ENCODE measurements around the gene TOGARAM2. TPM values are rescaled to one million over a fixed set of nuclear protein-coding genes. Genes with fewer than 3 reads are reported as not detected.

TOGARAM2 gene
- total and polyA plus RNA-seq, 2 of the 13 experiments (the other 11 are each of a cell fraction or from before 2014, with no cell fraction given) = under 0.01 to 0.05 TPM

DNA sequence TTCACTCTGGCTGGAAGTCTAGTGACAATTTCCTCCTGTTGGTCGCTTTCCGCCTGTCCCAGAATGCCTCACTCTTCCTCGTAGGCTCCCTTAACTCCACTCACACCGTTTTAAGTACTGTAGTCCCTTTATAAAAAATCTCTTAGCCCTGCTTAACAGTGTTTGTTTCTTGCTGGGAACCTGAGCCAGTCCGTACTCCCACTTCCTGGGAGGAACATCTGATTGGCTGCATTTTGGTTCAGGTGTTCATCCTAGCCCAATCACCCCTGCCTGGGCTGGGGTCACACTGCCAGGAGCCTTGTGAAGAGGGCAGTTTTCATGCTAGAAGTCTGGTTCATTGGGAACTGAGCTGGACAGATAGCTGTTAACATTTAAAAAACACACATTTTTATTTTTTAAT lies 25.6 kb upstream of the TOGARAM2 start:
- no peaks in the 10 kb centered on the region for H3K79me2 ChIP-seq (ENCODE audit: insufficient read depth, low read length)
- POLR2A ChIA-PET = no interaction called here
- DNase-seq (ENCODE audit: low spot score) = no peak
- no peak for FAIRE-seq
- no peaks in the 10 kb centered on the region for H3K36me3 ChIP-seq (replicated peaks in 1 of 2; ENCODE audit: control insufficient read depth in 1 of 2, insufficient read depth in 2 of 2, low read length in 2 of 2)
- H4K20me1 ChIP-seq (ENCODE audit: insufficient read depth, low read length) = no peaks in the 10 kb centered on the region
- peaks cover 0 to 6% of the 10 kb centered on the region in 2 experiments; a peak in 2 of 5 replicates for H3K27me3 ChIP-seq (ENCODE audit: control insufficient read depth in 1 of 2, insufficient read depth in 2 of 2, low read length in 2 of 2)
- WGBS (ENCODE audit: low lambda C conversion rate) = 16% methylated on average over 5 of the region's 5 CpGs
- H3K4me2 ChIP-seq (ENCODE audit: low read depth, low read length) = peak overlapping the region; percentile 65
- peak overlapping the region in 1 of 3 experiments; percentile 19; a peak in 2 of 6 replicates for H3K4me3 ChIP-seq (replicated peaks in 1 of 3; ENCODE audit: insufficient read depth in 1 of 3, low read depth in 2 of 3, low read length in 3 of 3)
- H3K9ac ChIP-seq (ENCODE audit: insufficient read depth, low read depth, low read length) = no peak overlapping the region
- ATAC-seq = no peak; the same call in 2 of the 3 replicates
- H2AFZ ChIP-seq (ENCODE audit: low read length) = peak overlapping the region; percentile 37
- in situ Hi-C loops (cut with HindIII; ENCODE audit: extremely low pct_ligation_motif_present, low pct_unique_long_range_greater_than_20kb) (loop anchor here (5.0 to 25.0 kb wide), 2 partner anchors 237 to 1107 kb away; no protein-coding TSS in a partner anchor), intact Hi-C loops (cut with micrococcal nuclease; ENCODE audit: unreplicated experiment) (loop anchor here (5.0 to 10.0 kb wide), 2 partner anchors 152 to 889 kb away; no protein-coding TSS in a partner anchor)
- H3K27ac ChIP-seq (ENCODE audit: extremely low read length, insufficient read depth, low read length) = no peak overlapping the region
- BruUV-seq (replicated peaks) = no TSS peak
- TF ChIP-seq NFYB (CRISPR knock-in tag; IDR thresholded peaks at IDR 0.05) (peak; percentile 38), KDM6A (CRISPR knock-in tag; IDR thresholded peaks at IDR 0.05; ENCODE audit: low read depth) (no peak), PTBP1 (IDR thresholded peaks at IDR 0.05; ENCODE audit: low read depth, low read length, poor library complexity, severe bottlenecking) (no peak), NFYC (CRISPR knock-in tag; IDR thresholded peaks at IDR 0.05) (peak; percentile 43; the same call in 1 of the 2 replicates), ZNF335 (CRISPR knock-in tag; IDR thresholded peaks at IDR 0.05) (no peak), BHLHE40 (IDR thresholded peaks at IDR 0.05; ENCODE audit: low read length) (no peak), ADNP (CRISPR knock-in tag; IDR thresholded peaks at IDR 0.05) (no peak), FIP1L1 (IDR thresholded peaks at IDR 0.05; ENCODE audit: borderline replicate concordance, insufficient read depth, low read depth, low read length) (no peak), GABPA (IDR thresholded peaks at IDR 0.05; ENCODE audit: low read depth, low read length) (no peak), GABPA (CRISPR knock-in tag; IDR thresholded peaks at IDR 0.05; ENCODE audit: low read depth) (no peak), NKX3-1 (CRISPR knock-in tag; IDR thresholded peaks at IDR 0.05) (no peak)
- TF ChIP-seq, protein P1, sequence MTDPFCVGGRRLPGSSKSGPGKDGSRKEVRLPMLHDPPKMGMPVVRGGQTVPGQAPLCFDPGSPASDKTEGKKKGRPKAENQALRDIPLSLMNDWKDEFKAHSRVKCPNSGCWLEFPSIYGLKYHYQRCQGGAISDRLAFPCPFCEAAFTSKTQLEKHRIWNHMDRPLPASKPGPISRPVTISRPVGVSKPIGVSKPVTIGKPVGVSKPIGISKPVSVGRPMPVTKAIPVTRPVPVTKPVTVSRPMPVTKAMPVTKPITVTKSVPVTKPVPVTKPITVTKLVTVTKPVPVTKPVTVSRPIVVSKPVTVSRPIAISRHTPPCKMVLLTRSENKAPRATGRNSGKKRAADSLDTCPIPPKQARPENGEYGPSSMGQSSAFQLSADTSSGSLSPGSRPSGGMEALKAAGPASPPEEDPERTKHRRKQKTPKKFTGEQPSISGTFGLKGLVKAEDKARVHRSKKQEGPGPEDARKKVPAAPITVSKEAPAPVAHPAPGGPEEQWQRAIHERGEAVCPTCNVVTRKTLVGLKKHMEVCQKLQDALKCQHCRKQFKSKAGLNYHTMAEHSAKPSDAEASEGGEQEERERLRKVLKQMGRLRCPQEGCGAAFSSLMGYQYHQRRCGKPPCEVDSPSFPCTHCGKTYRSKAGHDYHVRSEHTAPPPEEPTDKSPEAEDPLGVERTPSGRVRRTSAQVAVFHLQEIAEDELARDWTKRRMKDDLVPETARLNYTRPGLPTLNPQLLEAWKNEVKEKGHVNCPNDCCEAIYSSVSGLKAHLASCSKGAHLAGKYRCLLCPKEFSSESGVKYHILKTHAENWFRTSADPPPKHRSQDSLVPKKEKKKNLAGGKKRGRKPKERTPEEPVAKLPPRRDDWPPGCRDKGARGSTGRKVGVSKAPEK (CRISPR knock-in tag; IDR thresholded peaks at IDR 0.05; ENCODE audit: borderline replicate concordance) = no peak
- CTCF ChIA-PET (ENCODE audit: low intra/inter-chr PET ratio, low total read pairs) = interaction anchor here (2.2 kb wide), 1 partner anchor 241 kb away, joined by 23 read pairs; no protein-coding TSS in a partner anchor
- H3K4me1 ChIP-seq (ENCODE audit: insufficient read depth, low read length) = peaks cover 40% of the 10 kb centered on the region
- no peaks in the 10 kb centered on the region for H3K9me3 ChIP-seq (ENCODE audit: low read length)

Data from HepG2 (cell line).